Astrocyte of the cerebellum (primary cell): Measurements from ENCODE around the gene C3orf70.

Experiments
- DNase-seq: peaks from one replicate; pipeline ENCODE4 v3.0.0-alpha.2; 2011; ENCODE audit warnings: low read depth
- H3K4me3 ChIP-seq: 2 replicates; pipeline ENCODE4 v1.5.1; 2011; ENCODE audit warnings: mild to moderate bottlenecking, low read depth, low read length, moderate library complexity
- in situ Hi-C: cut with HindIII; loops from 2 replicates; pipeline ENCODE4 v1.10.0; 2017; ENCODE audit warnings: low sequenced_read_pairs
- TF ChIP-seq, protein P1 (sequence below): IDR thresholded peaks from 2 replicates; pipeline ENCODE4 v1.5.1; 2012; ENCODE audit warnings: low read length, low read depth, moderate library complexity, mild to moderate bottlenecking; ENCODE audit errors: missing control alignments

Gene C3orf70

DNA sequence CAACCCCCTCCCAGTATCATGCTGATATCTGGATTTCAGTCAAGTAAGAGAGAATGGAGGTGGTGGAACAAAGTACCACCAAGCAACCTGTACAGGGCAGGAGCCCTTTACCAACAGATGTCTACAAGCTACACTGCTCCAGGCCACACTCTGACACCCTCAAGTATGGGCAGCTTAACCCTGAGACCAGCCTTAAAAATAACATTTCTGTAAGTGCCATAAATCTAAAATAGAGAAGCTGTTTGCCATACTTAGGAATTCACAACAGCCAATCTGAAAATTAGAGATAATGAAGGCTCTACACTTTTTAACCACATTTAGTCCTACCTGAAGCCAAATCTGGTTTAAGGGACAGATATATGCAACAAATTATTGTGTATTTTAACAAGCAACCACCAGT, 59.7 kb downstream of the C3orf70 start:
- TF ChIP-seq, protein P1, sequence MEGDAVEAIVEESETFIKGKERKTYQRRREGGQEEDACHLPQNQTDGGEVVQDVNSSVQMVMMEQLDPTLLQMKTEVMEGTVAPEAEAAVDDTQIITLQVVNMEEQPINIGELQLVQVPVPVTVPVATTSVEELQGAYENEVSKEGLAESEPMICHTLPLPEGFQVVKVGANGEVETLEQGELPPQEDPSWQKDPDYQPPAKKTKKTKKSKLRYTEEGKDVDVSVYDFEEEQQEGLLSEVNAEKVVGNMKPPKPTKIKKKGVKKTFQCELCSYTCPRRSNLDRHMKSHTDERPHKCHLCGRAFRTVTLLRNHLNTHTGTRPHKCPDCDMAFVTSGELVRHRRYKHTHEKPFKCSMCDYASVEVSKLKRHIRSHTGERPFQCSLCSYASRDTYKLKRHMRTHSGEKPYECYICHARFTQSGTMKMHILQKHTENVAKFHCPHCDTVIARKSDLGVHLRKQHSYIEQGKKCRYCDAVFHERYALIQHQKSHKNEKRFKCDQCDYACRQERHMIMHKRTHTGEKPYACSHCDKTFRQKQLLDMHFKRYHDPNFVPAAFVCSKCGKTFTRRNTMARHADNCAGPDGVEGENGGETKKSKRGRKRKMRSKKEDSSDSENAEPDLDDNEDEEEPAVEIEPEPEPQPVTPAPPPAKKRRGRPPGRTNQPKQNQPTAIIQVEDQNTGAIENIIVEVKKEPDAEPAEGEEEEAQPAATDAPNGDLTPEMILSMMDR, result no peak
- DNase-seq, result no peak
- no peak overlapping the region for H3K4me3 ChIP-seq
- in situ Hi-C loops, result no loop called here

DNA sequence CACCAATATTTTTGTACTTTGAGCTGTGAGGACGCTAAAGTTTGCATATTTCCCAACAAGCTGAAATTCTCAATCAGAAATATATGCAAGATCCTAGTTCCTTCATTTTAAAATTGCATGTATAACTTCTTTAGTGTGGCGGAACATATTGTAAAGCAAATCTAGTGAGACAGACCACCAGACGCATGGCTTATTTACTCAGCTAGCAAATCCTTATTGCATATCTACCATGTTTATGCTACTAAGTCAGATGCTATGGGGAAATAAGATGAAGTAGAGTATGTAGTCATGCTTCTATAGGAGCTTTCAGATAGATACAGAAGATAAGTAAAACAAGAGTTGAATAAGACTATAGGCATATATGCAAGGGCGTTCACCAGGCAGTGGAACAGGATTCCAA, 62.0 kb downstream of the C3orf70 start:
- no peak overlapping the region for H3K4me3 ChIP-seq
- in situ Hi-C loops, result no loop called here
- TF ChIP-seq, protein P1, result no peak
- DNase-seq, result no peak

DNA sequence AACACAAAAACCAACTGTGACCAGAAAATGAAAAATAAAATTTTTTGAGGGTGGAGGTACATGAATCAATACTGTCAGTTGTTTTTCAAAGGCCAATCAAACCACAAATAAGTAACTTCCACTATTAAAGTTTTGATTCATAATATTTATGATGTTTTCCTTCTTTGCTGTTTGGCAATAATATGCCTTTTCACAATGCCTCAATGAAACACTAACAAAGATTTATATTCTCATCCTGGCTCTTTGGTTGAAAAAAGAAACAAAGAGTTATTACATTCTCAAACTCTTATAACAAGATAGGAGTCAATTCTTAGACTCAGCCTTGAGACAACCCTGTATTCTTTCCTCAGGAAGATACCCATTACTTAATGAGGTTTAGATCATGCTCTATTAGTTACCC, 63.1 kb downstream of the C3orf70 start:
- no peak overlapping the region for H3K4me3 ChIP-seq
- in situ Hi-C loops, result no loop called here
- TF ChIP-seq, protein P1, result no peak
- DNase-seq, result no peak

DNA sequence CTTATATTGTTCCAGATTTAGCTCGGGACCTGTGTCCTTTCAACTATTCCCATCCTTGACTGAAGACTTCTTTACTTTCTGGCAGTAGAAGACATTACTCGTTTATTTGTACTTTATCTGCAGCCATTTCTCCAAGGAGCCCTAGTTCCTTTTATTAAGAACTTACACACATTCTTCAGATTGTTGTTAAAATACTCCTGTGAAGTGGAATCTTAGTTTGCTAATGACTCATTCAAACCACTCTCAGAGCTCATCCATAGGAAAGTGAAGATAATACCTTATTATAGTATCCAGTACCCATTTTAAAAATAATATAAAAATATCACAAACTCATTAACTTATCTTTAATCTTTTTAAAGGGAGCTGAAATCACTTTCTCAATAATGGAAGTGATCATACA, 63.5 kb downstream of the C3orf70 start:
- peak; percentile 8 for DNase-seq

DNA sequence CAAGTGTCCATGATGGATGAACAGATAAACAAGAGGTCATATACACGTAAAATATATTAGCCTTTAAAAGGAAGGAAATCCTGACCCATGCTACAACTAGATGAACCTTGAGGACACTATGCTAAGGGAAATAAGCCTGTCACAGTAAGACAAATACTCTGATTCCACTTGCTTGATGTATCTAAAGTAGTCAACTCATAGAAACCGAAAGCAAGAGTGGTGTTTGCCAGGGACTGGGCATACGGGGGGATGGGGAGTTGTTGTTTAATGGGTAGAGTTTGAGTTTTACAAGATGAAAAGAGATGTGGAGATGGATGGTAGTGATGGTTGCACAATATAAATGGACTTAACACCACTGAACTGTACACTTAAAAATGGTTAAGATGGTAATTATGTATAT, 65.4 kb downstream of the C3orf70 start:
- TF ChIP-seq, protein P1, result no peak
- DNase-seq, result no peak
- in situ Hi-C loops, result no loop called here
- H3K4me3 ChIP-seq, result no peak overlapping the region

More for the DNA sequence above, 63.5 kb downstream of the C3orf70 start:
- in situ Hi-C loops, result no loop called here
- H3K4me3 ChIP-seq, result no peak overlapping the region
- TF ChIP-seq, protein P1, result no peak

GRCh38 chr3:185084901-185085300, 68.0 kb downstream of the C3orf70 start:
- TF ChIP-seq, protein P1, result no peak
- H3K4me3 ChIP-seq, result no peak overlapping the region
- DNase-seq, result no peak
- in situ Hi-C loops, result no loop called here

DNA sequence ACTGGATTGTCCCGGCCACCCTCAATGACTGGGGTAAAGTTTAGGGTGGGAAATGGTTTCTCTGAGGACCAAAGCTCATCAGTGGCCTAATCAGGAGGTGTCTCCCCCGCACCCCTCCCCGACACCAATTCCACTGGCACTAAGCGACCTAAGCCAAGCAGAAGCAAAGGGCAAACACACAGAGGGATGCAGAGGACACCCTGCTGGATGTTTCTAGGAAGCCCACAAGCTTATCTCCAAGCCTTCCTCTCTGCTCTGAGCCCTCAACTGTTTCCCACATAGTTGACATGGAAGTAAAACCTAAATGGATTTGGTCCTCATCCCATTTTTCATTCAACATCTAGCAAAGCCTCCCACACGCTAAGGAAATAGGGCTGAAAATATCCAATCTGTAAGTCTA, 68.5 kb downstream of the C3orf70 start:
- no peak for DNase-seq
- H3K4me3 ChIP-seq, result no peak overlapping the region
- TF ChIP-seq, protein P1, result no peak
- in situ Hi-C loops, result no loop called here
